ENCODE results near the gene ZNF618.

The ZNF618 gene

DNA sequence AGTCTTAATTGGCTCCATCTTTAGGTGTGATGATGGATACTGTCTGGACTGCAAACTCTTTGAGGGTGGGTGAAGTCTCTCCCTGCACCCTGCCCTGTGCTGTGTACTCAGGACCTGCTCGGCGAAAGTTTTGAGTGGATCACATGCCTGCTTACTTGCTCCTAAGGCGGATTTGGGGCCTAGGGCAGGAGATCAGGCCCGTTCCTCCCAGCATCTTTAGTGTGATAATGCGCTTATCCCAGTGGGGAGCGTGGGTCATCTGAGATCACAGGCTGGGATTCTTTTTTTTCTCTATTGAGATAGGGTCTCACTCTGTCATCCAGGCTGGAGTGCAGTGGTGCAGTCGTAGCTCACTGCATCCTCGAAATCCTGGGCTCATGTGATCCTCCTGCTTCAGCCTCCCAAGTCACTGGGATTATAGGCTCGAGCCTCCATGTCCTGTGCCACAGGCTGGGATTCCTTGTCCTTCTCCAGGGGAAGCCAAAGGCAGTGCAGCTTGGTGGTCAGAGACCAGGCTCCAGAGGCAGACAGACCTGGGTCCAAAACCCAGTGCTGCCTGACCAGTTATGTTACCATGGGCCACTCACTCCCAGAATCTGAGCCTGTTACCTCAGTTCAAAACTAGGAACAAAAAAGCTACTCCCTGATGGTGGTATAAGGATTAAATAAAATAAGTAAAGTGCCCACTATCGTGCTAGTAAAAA, 59.7 kb downstream of the ZNF618 start:
- DNase-seq, result no peak

DNA sequence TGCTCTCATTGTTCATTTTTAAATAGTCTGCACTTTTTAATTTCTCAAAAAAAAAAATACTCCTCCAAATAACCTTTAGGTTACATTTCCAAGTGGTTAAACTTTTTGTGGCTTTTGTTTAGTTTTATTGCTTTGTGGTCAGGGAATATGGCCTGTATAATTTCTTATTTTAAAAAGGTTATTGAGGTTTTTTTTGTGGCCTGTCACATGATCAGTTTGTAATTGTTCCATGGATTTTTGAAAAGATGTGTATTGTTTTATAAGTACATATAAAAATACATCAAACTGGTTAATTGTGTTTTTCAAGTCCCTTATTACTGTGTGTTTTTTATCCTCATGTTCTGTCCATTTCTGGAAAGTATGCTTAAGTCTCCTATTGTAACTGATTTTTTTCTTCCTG, 64.0 kb downstream of the ZNF618 start:
- no peak for DNase-seq

DNA sequence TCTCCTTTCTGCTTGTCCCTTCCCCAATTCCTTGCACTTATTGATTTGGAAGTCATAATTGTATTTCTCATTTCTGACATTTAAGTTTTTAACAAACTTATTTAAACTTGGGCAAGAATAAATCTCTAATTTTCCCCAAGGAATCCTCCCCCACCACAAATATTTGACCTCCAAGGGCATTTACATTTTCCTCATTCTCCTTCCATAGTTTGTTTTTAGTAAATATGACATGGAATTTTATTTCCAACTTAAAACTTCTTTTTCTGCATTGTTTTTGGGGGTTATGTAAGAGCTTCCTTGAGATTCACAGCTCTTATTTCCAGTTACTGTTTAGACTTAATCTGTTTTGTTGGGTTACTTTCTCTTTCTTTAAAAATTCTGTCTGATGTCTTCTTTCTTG, 64.9 kb downstream of the ZNF618 start:
- no peak for DNase-seq

GRCh38 chr9:113941526-113941925, 65.4 kb downstream of the ZNF618 start:
- no peak for DNase-seq

DNA sequence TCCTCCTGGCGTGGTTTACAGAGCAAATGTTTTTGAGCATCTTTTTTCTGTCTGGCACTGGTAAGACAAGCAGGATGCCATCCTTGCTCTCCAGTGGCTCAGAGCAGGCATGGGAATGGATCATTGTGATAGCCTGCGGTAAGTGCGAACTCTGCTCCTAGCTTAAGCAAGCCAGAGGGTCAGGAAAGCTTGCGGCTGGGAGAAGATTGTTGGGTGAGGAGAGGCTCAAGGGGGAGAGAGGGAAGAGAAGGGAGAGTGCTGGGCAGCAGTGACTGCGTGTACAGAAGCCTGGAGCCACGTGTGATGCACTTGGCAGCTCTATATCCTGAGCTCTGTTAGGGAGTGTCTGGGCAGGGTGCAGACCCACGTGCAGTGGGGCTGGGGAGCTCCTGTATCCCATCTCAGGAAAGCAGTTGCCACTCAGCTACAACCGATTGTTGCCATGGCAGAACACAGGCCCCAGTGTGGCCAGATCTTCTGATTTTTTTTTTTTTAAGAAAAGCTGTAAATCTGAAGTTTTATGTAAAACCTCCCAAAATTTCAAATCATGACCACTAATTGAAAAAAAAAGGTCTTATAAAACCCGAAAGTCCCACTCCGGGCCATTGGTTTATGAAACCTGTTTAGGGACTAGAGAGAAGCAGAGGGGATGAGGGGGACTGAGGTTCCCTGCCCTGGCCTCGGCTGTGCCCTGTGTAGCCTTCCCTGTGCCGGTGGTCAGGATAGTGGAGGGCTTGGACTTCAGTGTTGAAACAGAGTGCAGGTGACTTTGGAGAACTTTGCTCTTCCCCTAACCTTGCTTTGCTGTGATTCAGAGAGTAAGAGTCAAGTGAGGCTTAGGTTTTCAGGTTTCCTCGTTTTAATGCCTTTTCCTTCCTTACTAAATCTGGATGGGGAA, 67.3 kb downstream of the ZNF618 start:
- no peak for DNase-seq

DNA sequence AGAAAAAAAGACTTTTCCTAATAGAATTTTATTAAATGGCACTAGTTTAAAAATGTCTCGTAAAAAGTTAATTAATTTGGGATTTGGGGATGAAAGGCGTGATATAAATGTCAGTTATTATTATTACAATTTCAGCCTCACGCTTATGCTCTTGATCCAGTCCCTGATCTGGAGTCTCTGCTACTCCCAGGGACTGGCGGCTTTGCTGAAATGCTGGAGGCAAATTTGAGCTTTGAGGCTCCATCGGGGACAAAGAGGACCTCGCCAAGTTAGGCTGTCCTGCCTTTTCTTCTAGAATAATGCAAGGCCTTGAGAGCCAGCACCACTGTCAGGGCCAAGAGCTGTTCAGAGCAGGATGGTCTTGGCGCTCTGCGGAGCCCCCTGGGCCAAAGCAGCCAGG, 69.7 kb downstream of the ZNF618 start:
- DNase-seq, result no peak

GRCh38 chr9:113946496-113947115, 70.5 kb downstream of the ZNF618 start:
- DNase-seq, result no peak

- no peak for DNase-seq
Observed at GRCh38 chr9:113947941-113948340, 71.8 kb downstream of the ZNF618 start.

GRCh38 chr9:113948891-113949570, 72.9 kb downstream of the ZNF618 start:
- DNase-seq, result no peak

DNA sequence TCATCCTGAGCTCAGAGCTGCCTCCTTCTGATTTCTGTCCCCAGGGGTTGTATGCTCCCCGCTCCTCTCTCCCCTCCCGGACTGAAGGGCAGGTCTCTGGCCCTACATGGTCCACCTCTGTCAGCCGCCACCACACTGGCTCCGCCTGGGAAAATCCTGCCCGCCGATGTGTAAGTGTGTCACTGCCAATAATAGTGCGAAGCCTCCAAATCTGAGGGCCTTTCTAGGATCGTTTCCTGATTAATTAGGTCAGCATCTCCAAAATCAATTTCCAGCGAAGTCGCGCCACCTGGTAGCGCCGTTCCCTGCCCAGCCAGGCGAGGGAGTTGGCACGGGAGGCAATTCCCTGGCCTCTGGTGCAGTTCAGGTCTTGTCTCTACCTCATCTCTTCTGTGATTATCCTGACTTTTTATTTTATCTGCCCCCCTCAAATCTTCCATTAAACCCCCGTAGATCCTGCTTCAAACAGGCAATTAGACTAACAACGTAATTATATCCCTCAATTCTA, 73.5 kb downstream of the ZNF618 start:
- DNase-seq, result no peak

DNA sequence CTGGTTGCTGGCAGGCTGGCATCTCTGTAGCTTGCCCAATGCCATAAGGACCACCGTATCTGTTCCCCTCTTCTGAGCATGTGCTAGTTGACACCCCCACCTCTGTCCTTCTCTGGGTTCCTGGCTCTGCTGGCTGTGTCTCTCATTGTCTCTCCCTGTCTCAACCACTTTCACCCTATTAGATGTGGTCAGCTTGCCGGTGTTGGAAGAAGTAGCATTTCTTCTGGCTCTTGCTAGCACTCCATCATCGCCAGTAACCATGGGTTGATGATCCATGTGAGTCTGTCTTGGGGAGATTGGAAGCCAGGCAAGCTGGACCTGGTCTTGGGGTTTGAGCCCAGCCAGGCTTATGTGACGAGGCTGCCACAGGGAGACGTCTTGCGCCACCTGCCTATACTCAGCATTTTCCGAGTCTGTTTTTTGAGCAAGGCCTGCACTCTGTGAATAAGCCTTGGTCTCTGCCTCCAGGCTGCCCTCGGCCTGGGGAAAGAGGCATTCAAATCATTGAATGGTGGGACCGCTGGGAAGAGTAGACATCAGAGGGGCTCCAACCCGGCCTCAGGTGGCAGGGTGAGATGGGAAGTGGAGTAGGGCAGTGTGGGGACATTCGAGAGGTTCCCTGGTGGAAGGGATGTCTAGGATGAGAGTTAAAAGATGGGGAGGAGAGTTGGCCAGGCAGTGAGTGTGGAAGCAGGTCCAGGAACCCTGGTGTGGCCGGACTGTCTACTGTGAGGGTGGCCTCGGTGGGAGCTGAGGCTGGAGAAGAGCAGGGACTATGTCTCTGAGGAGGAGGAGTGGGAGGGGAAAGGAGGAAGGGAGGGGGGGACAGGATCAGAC, 74.3 kb downstream of the ZNF618 start:
- no peak for DNase-seq

DNA sequence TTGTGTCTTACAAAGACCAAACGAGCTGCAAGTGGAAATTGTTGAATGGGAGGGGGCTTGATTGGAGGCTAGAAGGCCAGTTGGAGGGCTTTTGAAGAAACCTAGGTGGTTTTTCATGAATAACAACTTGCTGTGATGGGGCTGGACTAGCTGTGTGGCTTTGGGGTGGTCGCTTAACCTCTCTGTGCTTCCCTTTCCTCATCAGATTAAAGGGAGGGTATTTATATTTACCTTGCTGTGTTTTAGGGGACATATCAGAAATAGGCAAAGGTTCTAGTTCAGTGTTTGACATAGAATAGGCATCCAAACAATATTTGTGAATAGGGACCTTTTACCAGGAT, 74.9 kb downstream of the ZNF618 start:
- no peak for DNase-seq

- DNase-seq, result no peak
Observed at GRCh38 chr9:113952676-113953075, 76.6 kb downstream of the ZNF618 start.

GRCh38 chr9:113953531-113953930, 77.4 kb downstream of the ZNF618 start:
- DNase-seq, result no peak

- no peak for DNase-seq
Observed at GRCh38 chr9:113954591-113954990, 78.5 kb downstream of the ZNF618 start.

GRCh38 chr9:113955076-113955752, 79.1 kb downstream of the ZNF618 start:
- peak; percentile 55 for DNase-seq

DNA sequence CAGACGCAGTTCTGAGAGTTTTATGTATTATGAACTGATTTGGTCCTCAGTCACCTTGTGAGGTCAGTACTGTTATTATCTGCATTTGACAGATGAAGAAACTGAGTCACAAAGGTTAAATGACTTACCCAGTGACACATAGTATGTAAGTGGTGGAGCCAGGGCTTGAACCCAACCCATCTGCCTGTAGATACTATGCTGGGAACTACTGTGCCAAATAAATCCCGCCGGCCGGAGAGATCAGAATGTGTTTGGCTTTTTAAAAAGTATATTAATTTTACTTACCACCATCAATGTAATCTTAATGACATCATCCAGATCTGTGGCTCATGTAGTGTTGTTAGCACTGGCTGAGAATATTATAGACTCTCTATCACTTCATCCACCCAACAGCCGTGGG, 80.8 kb downstream of the ZNF618 start:
- DNase-seq, result no peak

DNA sequence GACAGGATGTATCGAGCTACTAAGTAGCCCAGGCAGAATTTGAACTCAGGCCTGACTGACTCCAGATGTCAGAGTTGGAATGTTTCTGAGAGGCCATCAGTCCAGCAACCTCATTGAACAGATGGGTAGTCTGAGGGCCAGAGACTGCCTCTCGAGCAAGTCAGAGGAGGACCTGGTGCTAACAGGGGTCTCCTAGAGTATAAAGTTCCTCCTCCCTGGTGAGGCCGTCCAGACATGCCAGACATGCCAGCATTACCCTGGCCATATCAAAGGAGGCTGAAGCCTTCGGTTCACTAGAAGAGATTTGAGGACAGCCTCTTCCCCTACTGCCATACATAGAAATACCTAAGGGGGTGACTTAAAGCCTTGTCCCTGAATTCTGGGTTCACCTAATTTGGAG, 81.2 kb downstream of the ZNF618 start:
- no peak for DNase-seq

DNA sequence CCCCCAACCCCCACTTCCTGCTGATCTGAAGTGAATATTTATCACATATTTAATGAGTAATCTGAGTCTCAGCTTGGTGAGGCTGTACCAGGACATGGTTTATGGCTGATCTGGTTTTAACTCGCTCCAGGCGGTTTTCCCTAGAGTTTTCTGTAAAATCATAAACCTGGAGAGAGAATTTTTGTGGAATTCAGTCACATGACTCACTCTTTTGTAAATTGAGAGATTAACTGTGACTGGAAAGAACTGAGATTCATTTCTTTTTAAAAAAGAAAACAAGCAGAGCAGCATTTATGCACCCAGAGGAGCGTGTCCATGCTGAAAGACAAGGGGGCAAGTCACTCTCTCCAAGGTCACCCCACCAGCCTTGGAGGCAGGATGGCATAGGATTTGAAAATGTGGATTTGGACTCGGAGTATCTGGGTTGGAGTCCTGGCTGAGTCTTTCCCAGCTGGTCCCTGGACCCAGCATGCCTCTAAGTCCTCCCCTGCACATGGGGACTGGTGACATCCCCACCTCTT, 81.8 kb downstream of the ZNF618 start:
- no peak for DNase-seq

DNA sequence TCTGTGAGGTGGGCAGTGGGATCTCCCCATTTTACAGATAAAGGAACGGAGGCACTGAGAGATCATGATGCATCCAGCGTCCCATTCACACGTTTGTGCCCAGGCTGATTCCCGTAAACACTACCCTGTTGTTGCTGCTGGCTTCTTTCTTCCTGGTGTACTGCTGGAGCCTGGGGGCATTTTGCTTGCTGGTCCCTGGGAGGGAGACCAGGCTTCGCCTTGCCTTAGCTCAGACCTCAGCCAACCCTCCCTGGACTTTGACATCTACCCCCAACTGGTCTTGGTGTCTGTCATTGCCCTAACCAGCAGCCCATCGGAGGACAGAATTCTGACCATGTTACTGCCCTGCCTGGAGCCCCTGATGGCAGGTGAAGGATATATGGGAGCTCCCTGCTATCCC, 82.4 kb downstream of the ZNF618 start:
- DNase-seq, result no peak

- DNase-seq, result no peak
Observed at GRCh38 chr9:113960768-113961167, 84.7 kb downstream of the ZNF618 start.
